Stimulated activated CD4-positive, alpha-beta T cell treated with anti-CD3 and anti-CD28 coated beads, Interleukin-1b, Interleukin-23, amount 100 ng/mL, for 24 hours (primary cell): Measurements from ENCODE around the gene ACAD11.

Experiments
- DNase-seq, 4 experiments: peaks; one replicate each; pipeline ENCODE4 v3.0.0-alpha.2; 2020; ENCODE audit warnings: low read depth in 4 of 4, low spot score in 1 of 4

ACAD11 gene, protein sequence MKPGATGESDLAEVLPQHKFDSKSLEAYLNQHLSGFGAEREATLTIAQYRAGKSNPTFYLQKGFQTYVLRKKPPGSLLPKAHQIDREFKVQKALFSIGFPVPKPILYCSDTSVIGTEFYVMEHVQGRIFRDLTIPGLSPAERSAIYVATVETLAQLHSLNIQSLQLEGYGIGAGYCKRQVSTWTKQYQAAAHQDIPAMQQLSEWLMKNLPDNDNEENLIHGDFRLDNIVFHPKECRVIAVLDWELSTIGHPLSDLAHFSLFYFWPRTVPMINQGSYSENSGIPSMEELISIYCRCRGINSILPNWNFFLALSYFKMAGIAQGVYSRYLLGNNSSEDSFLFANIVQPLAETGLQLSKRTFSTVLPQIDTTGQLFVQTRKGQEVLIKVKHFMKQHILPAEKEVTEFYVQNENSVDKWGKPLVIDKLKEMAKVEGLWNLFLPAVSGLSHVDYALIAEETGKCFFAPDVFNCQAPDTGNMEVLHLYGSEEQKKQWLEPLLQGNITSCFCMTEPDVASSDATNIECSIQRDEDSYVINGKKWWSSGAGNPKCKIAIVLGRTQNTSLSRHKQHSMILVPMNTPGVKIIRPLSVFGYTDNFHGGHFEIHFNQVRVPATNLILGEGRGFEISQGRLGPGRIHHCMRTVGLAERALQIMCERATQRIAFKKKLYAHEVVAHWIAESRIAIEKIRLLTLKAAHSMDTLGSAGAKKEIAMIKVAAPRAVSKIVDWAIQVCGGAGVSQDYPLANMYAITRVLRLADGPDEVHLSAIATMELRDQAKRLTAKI

GRCh38 chr3:132659365-132660051 lies at the start of gene ACAD11:
Gene ACAD11, minus strand, starts transcription at chr3:132659809. Its CDS starts 58 bp downstream, at chr3:132659751.
- peak in 1 of 4 experiments; percentile 29 for DNase-seq

DNA sequence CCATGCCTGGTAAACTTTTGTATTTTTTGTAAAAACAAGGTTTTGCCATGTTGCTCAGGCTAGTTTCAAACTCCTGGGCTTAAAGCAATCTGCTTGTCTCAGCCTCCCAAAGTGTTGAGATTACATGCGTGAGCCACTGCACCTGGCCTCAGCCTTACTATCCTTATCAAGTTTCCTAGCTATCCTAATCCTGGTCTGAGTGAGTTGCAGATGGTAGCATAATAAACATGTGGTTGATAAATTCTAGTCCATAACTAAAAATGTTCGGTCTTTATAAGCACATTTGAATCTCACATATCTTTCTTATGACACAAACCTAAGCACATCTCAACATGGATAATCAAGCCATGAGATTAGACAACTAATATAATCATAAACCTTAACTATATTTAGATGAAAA lies 44.1 kb upstream of the ACAD11 start:
- DNase-seq = no peak

GRCh38 chr3:132695422-132695821 lies 35.8 kb upstream of the ACAD11 start:
- no peak for DNase-seq

GRCh38 chr3:132694991-132695390 lies 35.4 kb upstream of the ACAD11 start:
- DNase-seq = no peak

DNA sequence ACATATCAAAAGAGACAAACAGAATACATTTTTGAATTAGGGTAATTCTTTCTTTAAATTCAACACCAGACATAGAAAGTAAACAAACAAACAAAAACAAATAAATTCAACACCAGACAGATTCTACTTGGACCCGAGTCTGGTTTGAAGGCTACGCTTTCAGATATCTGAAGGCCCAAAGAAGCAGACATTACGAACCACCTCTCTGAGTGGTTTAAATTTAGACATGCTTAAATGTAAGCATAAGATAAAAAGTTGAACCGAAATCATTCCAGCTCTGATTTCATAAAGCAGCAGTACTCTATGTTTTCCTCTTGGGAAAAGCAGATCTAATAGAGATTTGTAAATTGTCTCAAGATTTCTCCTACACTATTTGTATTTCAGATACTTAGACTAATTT lies 30.4 kb upstream of the ACAD11 start:
- DNase-seq = no peak

GRCh38 chr3:132682201-132682600 lies 22.6 kb upstream of the ACAD11 start:
- no peak for DNase-seq

DNA sequence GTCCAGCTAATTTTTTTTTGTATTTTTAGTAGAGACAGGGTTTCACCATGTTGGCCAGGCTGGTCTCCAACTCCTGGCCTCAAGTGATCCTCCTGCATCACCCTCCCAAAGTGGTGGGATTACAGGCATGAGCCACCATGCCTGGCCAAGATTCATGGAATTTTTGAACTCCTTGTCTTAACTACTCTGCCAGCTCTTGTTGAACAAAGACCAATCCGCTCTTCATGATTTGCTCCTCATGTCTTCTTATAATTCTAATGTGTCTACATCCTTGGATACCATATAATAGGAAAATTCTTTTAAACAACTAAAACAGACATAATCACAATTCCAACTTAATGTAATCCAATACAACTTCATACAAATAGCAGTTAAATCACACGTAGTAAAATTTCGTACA lies 21.8 kb upstream of the ACAD11 start:
- no peak for DNase-seq

DNA sequence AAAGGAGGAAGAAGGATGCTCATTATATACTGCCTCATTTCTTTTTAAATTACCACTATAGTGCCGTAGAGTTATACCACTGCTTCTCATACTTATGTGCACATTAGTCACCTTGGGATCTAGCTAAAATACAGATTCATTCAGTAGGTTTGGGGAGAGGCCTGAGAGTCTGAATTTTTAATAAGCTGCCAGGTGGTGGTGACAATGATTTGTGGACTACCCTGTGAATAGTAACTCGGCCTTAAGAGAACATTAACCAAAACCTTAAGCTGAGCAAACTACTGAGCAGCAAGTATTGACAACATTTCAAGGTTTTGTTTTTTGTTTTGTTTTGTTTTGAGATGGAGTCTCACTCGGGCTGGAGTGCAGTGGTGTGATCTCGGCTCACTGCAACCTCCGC lies 20.3 kb upstream of the ACAD11 start:
- DNase-seq = no peak

DNA sequence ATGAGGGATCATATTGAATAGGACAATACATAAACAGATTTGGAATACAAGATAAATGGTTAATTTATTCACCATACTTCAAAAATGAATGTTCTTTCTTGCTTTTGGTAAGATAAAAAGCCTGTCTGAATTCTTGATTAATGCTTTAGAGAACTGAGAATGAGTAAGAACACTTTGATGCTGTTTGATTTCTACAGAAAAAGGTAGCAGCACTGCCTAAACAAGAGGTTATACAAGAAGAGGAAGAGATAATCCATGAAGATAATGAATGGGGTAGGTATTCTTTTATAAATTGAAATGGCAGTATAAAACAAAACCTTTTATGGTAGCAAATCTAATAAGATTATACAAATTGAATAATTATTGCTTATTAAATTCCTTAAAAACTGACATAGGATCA lies 15.8 kb upstream of the ACAD11 start:
- no peak for DNase-seq

DNA sequence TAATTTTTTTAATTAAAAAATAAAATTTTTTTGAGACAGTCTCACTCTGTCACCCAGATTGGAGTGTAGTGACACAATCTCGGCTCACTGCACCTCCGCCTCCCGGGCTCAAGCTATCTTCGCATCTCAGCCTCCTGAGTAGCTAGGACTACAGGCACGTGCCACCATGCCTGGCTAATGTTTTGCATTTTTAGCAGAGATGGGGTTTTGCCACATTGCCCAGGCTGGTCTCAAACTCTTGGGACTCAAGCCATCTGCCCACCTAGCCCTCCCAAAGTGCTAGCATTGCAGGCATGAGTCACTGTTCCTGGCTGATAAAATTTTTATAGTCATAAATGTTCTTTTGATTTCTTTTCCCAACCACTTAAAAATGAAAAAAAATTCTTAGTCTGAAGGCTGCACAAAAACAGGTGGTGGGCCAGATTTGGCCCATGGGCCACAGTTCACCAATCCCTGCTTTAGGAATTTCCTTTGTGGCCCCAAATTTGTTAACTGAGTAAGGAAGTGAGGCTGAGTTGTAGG lies 9.7 kb upstream of the ACAD11 start:
- DNase-seq = no peak

DNA sequence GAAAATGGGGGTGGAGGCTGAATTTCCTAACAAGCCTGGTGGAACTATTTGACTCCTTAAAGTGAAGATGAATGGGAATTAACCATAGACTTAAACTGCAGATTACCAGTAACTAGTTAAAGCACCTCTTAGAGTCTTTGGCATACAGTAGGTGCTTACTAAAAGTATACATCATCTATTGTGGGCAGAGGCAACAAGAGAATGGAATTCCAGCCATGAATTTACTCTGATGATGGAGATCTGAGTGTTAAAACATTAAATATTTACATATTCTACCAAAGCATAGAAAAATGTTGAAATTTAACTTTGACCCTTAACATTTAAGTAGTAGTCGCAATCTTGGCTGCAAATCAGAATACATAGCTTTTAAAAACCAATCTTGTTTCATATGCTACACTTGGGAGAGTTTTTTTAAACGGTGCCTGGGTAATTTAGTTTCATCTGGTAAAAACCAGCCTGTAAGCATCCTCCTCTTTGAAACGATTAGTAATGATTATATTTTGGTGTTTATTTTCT lies 5.7 kb upstream of the ACAD11 start:
- DNase-seq = no peak

DNA sequence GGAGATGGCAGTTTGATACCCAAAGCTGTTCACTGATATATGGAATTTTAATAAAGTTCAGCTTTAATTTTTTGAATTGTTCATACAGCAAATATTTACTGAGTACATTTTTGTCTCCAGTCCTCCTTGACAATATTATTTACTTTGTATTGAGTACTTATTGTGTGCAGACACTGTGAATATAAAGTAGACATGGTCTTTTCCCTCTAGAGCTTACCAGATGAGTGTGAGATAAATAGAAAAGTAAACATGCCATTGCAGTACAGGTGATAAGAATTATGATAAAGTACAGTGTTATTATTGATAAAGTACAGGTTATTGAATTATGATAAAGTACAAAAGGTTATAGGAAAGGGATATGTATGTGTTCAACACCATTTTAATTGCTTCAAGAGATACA lies 2.6 kb upstream of the ACAD11 start:
- no peak for DNase-seq

GRCh38 chr3:132661101-132661500 lies 1.5 kb upstream of the ACAD11 start:
- DNase-seq = no peak

- DNase-seq = no peak
These were observed 1.1 kb upstream of the ACAD11 start for GRCh38 chr3:132660811-132661070.

DNA sequence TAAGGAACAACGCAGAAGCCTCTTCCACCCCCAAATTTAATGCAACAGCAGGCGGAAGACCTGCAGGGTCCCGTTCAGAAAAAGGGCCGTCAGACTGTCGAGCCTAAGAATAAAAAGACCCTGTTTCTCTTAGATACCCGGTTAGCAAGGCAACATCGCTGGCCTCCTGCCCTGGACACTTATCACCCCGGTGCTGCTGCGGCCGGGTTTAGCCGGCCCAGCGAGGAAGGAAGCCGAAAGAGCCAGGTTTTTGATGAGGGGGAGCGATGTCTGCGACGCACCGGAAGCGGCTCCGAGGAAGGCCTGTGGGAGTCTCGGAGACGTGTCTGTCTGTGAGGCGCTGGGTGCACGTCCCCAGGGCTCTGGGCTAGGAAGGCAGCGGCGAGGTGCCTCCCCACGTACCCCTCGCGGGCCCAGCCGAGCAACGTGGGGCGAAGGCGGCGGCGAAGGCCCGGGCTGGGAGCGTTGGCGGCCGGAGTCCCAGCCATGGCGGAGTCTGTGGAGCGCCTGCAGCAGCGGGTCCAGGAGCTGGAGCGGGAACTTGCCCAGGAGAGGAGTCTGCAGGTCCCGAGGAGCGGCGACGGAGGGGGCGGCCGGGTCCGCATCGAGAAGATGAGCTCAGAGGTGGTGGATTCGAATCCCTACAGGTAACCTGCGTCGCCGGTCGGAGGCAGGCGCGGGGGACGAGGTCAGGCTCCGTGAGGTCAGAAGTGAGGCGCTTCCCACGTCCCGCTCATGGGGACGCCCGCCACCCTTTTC lies 622 bp upstream of the ACAD11 start, which contains the start of gene UBA5:
Gene UBA5 (plus strand): TSS at position 278 of the 759 bp plus-strand sequence. CDS start 209 bp downstream, at position 487.
- DNase-seq = peak; percentile 36 to 57 (median 47)

GRCh38 chr3:132659000-132659364 lies 627 bp downstream of the ACAD11 start:
- no peak for DNase-seq

- no peak for DNase-seq
These were observed 1.5 kb downstream of the ACAD11 start for GRCh38 chr3:132657869-132658747.

GRCh38 chr3:132655471-132655870 lies 4.1 kb downstream of the ACAD11 start:
- DNase-seq = no peak

- no peak for DNase-seq
These were observed 4.9 kb downstream of the ACAD11 start for GRCh38 chr3:132654721-132655120.

GRCh38 chr3:132654190-132654589 lies 5.4 kb downstream of the ACAD11 start:
- DNase-seq = no peak
